Femur (tissue), 1 donor: Measurements from ENCODE around the gene LTBP4.

Experiments used
- DNase-seq: peaks from one replicate; pipeline ENCODE4 v3.0.0-alpha.2; 2017

LTBP4 gene

GRCh38 chr19:40598918-40599307 is 2.3 kb upstream of the LTBP4 start:
- no peak for DNase-seq

DNA sequence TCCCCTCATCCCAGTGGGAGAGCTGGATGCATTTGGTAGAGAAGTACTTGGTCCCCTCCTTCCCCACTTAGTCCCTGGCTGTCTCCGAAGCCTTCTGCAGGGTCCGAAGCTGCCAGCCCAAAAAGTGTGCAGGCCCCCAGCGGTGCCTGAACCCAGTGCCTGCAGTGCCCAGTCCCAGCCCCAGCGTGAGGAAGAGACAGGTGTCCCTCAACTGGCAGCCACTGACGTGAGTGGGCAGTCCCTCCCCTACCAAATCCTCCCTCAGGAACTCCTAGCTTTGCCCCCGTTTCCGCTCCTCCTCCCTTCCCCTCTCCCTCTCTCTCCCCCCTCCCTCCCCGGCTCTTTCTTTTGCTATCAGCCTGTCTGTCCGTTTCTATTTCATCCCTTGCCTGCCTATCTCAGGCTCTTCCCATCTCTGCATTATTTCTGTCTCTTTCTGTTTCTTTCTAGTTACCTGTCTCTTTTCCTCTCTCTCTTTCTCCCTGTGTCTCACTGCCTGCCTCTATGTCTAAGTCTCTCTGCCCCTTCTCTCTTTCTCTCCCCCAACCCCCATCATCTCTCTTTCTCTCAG is 1.8 kb upstream of the LTBP4 start:
- DNase-seq = no peak

GRCh38 chr19:40599902-40600569 is 1.1 kb upstream of the LTBP4 start:
- DNase-seq = no peak

DNA sequence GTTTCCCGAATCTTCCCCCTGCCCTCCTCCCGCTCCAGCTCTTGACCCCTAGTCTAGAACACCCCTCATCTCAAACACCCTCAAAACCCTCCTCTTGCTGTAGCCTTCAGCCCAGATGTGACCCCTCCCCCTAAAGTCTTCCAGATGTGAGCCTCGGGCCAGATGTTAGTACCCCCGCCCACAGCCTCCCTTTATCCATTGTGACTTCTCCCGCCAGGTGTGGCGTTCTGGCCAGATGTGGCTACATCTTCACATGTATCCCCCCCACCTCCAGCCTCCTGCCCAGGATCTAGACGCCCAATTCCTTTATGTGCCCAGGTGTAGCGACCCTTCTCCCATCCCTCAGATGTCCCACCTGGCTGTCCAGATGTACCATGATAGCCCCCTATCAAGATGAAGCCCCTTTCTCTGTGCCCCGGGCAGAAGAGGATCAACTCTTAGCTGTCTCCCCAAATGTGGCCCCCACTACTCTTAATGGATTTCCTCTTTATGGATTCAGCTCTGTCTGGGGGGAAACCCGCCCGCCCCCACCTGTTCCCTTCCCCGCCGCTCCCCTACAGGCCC is 517 bp upstream of the LTBP4 start:
- peak; percentile 73 for DNase-seq

DNA sequence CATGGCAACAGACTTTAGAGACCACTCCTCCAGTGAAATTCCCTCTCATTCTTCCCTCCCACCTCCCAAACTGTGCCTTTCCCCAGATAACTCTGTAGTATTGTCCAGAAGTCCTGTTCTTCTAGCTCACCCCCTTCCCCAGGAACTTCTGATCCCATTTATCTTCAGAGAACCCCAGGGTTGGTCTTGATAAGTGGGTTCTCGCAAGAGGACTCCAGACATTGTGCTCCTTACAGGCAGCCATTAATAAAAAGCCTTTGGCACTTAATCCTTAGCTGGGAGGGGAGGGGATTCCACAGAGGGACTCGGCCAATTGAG is 1.9 kb downstream of the LTBP4 start:
- DNase-seq = no peak

GRCh38 chr19:40603389-40604170 is 2.4 kb downstream of the LTBP4 start:
- peak; percentile 98 for DNase-seq

GRCh38 chr19:40604171-40604646 is 3.0 kb downstream of the LTBP4 start:
- DNase-seq = no peak

- no peak for DNase-seq
Observed at GRCh38 chr19:40604647-40605215, 3.6 kb downstream of the LTBP4 start.

- DNase-seq = peak; percentile 68
Observed at GRCh38 chr19:40605216-40605971, 4.2 kb downstream of the LTBP4 start.

- peak; percentile 58 for DNase-seq
Observed at GRCh38 chr19:40607311-40608239, 6.4 kb downstream of the LTBP4 start.

GRCh38 chr19:40608240-40608621 is 7.1 kb downstream of the LTBP4 start:
- no peak for DNase-seq

- DNase-seq = no peak
Observed at GRCh38 chr19:40608957-40609356, 7.8 kb downstream of the LTBP4 start.

- DNase-seq = peak; percentile 83
Observed at GRCh38 chr19:40609561-40610395, 8.6 kb downstream of the LTBP4 start.

DNA sequence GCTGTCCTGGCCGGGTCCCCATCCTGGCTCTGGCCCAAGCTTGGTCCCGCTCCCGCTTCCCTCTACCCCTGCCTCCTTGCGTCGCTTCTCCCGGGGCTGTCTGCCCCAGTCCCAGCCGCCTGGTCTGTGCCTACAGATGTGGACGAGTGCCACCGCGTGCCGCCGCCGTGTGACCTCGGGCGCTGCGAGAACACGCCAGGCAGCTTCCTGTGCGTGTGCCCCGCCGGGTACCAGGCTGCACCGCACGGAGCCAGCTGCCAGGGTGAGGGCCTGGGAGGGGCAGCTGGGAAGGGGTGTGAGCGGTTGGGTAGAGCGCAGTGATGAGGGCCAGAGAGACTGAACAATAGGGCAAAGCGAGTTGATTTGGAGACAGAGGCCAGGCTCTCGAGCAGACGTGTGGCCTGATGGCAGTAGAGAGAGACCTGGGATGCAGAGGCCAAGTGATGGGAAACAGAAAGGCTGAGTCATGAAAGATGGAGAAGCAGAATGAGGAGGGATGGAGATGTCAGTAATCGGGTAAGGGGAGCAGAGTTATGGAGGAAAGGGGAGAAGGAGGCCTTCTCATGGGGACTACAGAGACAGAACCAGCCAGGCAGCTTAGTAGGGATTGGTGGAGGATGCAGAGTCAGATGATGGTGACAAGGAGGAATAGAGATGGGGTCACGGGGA is 9.4 kb downstream of the LTBP4 start:
- no peak for DNase-seq

DNA sequence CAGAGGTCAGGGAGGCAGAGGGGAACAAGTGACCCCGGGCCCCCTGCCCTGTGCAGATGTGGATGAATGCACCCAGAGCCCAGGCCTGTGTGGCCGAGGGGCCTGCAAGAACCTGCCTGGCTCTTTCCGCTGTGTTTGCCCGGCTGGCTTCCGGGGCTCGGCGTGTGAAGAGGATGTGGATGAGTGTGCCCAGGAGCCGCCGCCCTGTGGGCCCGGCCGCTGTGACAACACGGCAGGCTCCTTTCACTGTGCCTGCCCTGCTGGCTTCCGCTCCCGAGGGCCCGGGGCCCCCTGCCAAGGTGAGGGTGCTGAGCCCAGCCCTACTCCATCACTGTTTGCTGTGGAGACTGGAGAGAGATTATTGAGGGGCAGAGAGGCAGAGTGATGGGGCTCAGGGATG is 9.9 kb downstream of the LTBP4 start:
- DNase-seq = no peak

- no peak for DNase-seq
Observed at GRCh38 chr19:40611900-40612698, 10.9 kb downstream of the LTBP4 start.

GRCh38 chr19:40612831-40613689 is 11.9 kb downstream of the LTBP4 start:
- peak; percentile 70 for DNase-seq
